ENCODE results near the gene SCLT1.

The SCLT1 gene

GRCh38 chr4:128958194-128958593, 135.1 kb downstream of the SCLT1 start:
- no peak for DNase-seq (ENCODE audit: low read depth in 2 of 2)

GRCh38 chr4:128957459-128957858, 135.9 kb downstream of the SCLT1 start:
- no peak for DNase-seq (ENCODE audit: low read depth in 2 of 2)

GRCh38 chr4:128955751-128956150, 137.6 kb downstream of the SCLT1 start:
- no peak for DNase-seq (ENCODE audit: low read depth in 2 of 2)

- no peak for DNase-seq (ENCODE audit: low read depth in 2 of 2)
Measured at GRCh38 chr4:128954941-128955340, 138.4 kb downstream of the SCLT1 start.

GRCh38 chr4:128951316-128951715, 142.0 kb downstream of the SCLT1 start:
- DNase-seq (ENCODE audit: low read depth in 2 of 2) = no peak

GRCh38 chr4:128950796-128951195, 142.5 kb downstream of the SCLT1 start:
- DNase-seq (ENCODE audit: low read depth in 2 of 2) = no peak

- DNase-seq (ENCODE audit: low read depth in 2 of 2) = no peak
Measured at GRCh38 chr4:128946916-128947315, 146.4 kb downstream of the SCLT1 start.

- DNase-seq (ENCODE audit: low read depth in 2 of 2) = no peak
Measured at GRCh38 chr4:128942607-128943006, 150.7 kb downstream of the SCLT1 start.

GRCh38 chr4:128940971-128941370, 152.4 kb downstream of the SCLT1 start:
- no peak for DNase-seq (ENCODE audit: low read depth in 2 of 2)

GRCh38 chr4:128930051-128930450, 163.3 kb downstream of the SCLT1 start:
- no peak for DNase-seq (ENCODE audit: low read depth in 2 of 2)

GRCh38 chr4:128924951-128925350, 168.4 kb downstream of the SCLT1 start:
- DNase-seq (ENCODE audit: low read depth in 2 of 2) = no peak

- DNase-seq (ENCODE audit: low read depth in 2 of 2) = no peak
Measured at GRCh38 chr4:128921954-128922353, 171.4 kb downstream of the SCLT1 start.

GRCh38 chr4:128917781-128918180, 175.6 kb downstream of the SCLT1 start:
- DNase-seq (ENCODE audit: low read depth in 2 of 2) = no peak

GRCh38 chr4:128916832-128917231, 176.5 kb downstream of the SCLT1 start:
- no peak for DNase-seq (ENCODE audit: low read depth in 2 of 2)

- no peak for DNase-seq (ENCODE audit: low read depth in 2 of 2)
Measured at GRCh38 chr4:128915544-128915943, 177.8 kb downstream of the SCLT1 start.

GRCh38 chr4:128913228-128913627, 180.1 kb downstream of the SCLT1 start:
- no peak for DNase-seq (ENCODE audit: low read depth in 2 of 2)

GRCh38 chr4:128908735-128909134, 184.6 kb downstream of the SCLT1 start:
- DNase-seq (ENCODE audit: low read depth in 2 of 2) = no peak

- no peak for DNase-seq (ENCODE audit: low read depth in 2 of 2)
Measured at GRCh38 chr4:128907981-128908380, 185.4 kb downstream of the SCLT1 start.

GRCh38 chr4:128906581-128906980, 186.8 kb downstream of the SCLT1 start:
- no peak for DNase-seq (ENCODE audit: low read depth in 2 of 2)

- no peak for DNase-seq (ENCODE audit: low read depth in 2 of 2)
Measured at GRCh38 chr4:128904821-128905220, 188.5 kb downstream of the SCLT1 start.

GRCh38 chr4:128880662-128881061, 212.7 kb downstream of the SCLT1 start:
- DNase-seq (ENCODE audit: low read depth in 2 of 2) = no peak

- no peak for DNase-seq (ENCODE audit: low read depth in 2 of 2)
Measured at GRCh38 chr4:128879971-128880370, 213.4 kb downstream of the SCLT1 start.

GRCh38 chr4:128879283-128879682, 214.1 kb downstream of the SCLT1 start:
- DNase-seq (ENCODE audit: low read depth in 2 of 2) = no peak

GRCh38 chr4:128877934-128878333, 215.4 kb downstream of the SCLT1 start:
- no peak for DNase-seq (ENCODE audit: low read depth in 2 of 2)

- no peak for DNase-seq (ENCODE audit: low read depth in 2 of 2)
Measured at GRCh38 chr4:128876200-128876599, 217.1 kb downstream of the SCLT1 start.
